Mucosa of descending colon (tissue), 3 donors: Measurements from ENCODE around the gene PITX1. TPM values are rescaled to one million over a fixed set of nuclear protein-coding genes. Genes with fewer than 3 reads are reported as not detected.

ENCODE experiments used
- ATAC-seq: fragments of 200-7000 bp; cut with Tn5 transposase; one replicate; pipeline ENCODE4 v1.9.1; 2020; ENCODE audit warnings: mild to moderate bottlenecking, moderate library complexity
- DNase-seq, 3 donors: peaks; one replicate each; pipeline ENCODE4 v3.0.0-alpha.2; 2020
- H3K36me3 ChIP-seq: fragments of 200-600 bp; one replicate; pipeline ENCODE4 v1.8.0; 2021; ENCODE audit warnings: low read depth, mild to moderate bottlenecking
- H3K4me1 ChIP-seq: fragments of 200-600 bp; one replicate; pipeline ENCODE4 v1.8.0; 2021; ENCODE audit warnings: low read depth, mild to moderate bottlenecking
- H3K4me3 ChIP-seq: fragments of 200-600 bp; one replicate; pipeline ENCODE4 v1.8.0; 2021; ENCODE audit warnings: mild to moderate bottlenecking
- H3K9me3 ChIP-seq: fragments of 200-600 bp; one replicate; pipeline ENCODE4 v1.8.0; 2021; ENCODE audit warnings: mild to moderate bottlenecking
- intact Hi-C, 2 donors: fragments of 100-400 bp; cut with DNase I in 1 of 2; cut with micrococcal nuclease in 1 of 2; formaldehyde crosslinking; loops; one replicate each; pipeline versions ENCODE4 v1.11.0 to v1.11.1; 2022; cut with DNase I, micrococcal nuclease
- total RNA-seq, 3 donors: library from RNA; stranded (reverse); fragmentation: NEBNext Ultra II Directional in 2 of 3; extraction: Animal tissue kit (Norgen Biotek cat#: 25700) in 2 of 3; gene quantifications; one replicate each; pipeline versions ENCODE4 v1.2.1 to v1.2.4, GENCODE V29; 2021 to 2023
- TF ChIP-seq, protein P1 (sequence below): fragments of 200-600 bp; IDR thresholded peaks from one replicate; pipeline ENCODE4 v1.8.0; 2022; ENCODE audit warnings: antibody characterized with exemption, mild to moderate bottlenecking
- donor health status: DM: no; HTN: no; CAD: no; lungs with moderate emphysema.
- donor health status: DM: no; HTN: no; CAD: no.
- donor health status: DM: no; HTN: yes; CAD: no.

The PITX1 gene
- total RNA-seq, 3 donors from 2014 or later = 5.0 to 10.7 (median 6.2) TPM

DNA sequence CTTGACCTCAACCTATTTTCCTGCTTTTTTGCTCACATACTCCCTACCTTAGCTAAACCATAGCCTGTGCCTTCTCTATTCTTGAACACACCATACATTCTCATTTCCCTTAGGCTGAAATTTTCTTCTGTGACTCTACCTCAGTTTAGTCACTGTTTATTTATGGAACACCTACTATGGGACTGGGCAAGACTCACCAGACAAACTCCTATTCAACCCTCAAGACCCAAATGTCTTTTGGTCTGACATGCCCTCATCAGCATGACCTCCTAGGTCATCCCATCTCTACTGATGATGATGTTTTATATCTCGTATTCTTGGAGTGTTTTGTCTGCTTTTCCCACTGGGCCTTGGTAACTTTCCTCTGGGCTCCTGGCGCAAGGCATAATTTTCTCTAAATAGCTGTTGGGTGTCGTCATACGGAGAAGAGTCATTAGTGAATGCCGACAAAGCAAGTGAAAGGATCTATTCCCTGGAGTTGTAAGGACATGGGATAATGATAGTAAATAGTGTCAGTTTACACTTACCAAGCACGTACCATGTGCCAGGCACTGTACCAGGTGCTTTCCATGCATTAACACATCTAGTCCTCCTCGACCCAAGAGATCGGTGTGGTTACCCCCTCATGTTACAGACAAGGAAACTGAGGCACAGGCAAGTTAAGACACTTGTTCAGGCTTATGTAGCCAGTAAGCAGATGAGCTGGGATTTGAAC is 22.4 kb upstream of the PITX1 start:
- Histone ChIP-seq H3K36me3 (no peaks in the 10 kb centered on the region), H3K9me3 (no peaks in the 10 kb centered on the region), H3K4me1 (no peaks in the 10 kb centered on the region), H3K4me3 (no peak overlapping the region)
- ATAC-seq = no peak
- TF ChIP-seq, protein P1, sequence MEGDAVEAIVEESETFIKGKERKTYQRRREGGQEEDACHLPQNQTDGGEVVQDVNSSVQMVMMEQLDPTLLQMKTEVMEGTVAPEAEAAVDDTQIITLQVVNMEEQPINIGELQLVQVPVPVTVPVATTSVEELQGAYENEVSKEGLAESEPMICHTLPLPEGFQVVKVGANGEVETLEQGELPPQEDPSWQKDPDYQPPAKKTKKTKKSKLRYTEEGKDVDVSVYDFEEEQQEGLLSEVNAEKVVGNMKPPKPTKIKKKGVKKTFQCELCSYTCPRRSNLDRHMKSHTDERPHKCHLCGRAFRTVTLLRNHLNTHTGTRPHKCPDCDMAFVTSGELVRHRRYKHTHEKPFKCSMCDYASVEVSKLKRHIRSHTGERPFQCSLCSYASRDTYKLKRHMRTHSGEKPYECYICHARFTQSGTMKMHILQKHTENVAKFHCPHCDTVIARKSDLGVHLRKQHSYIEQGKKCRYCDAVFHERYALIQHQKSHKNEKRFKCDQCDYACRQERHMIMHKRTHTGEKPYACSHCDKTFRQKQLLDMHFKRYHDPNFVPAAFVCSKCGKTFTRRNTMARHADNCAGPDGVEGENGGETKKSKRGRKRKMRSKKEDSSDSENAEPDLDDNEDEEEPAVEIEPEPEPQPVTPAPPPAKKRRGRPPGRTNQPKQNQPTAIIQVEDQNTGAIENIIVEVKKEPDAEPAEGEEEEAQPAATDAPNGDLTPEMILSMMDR = no peak
- intact Hi-C loops = no loop called here
- DNase-seq = no peak

DNA sequence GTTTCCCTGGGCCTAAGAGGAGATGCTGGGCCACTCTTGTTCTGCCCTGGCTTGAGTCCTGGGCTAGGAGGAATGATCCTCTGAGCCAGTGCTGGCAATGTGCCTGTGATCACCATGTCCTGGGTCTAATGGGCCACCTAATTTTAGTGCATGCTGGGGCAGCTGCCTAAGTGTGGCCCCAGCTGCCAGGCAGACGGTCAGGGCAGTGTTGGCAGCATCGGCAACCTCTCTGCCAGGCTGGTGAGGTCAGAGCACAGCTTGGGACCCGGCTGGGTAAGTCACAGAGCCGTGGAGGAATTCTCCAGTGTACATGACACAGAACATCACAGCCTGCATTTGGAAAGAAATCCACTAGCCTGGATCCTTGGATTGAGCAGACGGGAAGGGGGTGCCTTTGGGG is 21.4 kb upstream of the PITX1 start:
- Histone ChIP-seq H3K36me3 (no peaks in the 10 kb centered on the region), H3K9me3 (no peaks in the 10 kb centered on the region), H3K4me1 (no peaks in the 10 kb centered on the region), H3K4me3 (no peak overlapping the region)
- ATAC-seq (no peak), DNase-seq (no peak)
- TF ChIP-seq, protein P1 = no peak
- intact Hi-C loops = no loop called here

DNA sequence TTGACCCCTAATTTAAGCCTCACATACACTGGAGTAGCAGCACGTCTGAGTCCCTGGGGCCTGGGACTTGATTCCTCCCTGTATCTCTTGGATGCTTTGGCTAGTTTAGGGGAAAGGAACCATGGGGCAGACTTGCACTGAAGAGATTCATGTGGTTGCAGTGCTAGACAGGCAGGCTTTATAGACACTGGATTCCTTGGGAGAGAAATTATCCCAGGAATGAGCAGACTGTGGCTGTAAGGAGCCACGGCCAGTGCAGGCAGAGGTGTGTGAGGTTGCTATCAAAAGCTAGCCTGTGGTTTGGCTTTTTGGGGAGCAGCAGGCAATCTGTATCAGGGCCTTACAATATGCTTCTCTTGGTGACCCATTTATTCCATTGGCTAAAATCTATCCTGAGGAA is 20.5 kb upstream of the PITX1 start:
- ATAC-seq (no peak), DNase-seq (no peak)
- TF ChIP-seq, protein P1 = no peak
- no peak overlapping the region for H3K4me3 ChIP-seq
- H3K9me3 ChIP-seq = no peaks in the 10 kb centered on the region
- intact Hi-C loops = no loop called here
- no peaks in the 10 kb centered on the region for H3K36me3 ChIP-seq
- H3K4me1 ChIP-seq = no peaks in the 10 kb centered on the region

DNA sequence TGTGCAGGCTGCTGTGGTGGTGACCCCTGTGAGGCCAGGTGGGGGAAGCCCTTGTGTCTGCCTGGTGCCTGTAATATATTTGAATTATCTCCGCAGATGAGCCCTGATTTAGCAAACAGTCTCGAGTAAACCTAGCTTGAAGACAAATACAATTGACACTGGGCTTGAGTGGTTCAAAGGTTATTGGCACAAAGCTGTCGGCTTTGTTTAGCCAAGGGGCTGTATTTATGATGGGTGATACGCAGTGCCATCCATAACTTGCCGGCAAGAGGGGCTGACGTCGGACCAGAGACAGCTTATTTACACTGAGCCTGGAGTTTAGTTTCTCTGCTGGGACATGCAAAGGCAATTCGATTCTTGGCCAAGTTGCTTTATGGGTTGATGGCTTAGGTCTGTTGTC is 20.0 kb upstream of the PITX1 start:
- DNase-seq (no peak), ATAC-seq (no peak)
- Histone ChIP-seq H3K4me3 (no peak overlapping the region), H3K36me3 (no peaks in the 10 kb centered on the region), H3K9me3 (no peaks in the 10 kb centered on the region), H3K4me1 (no peaks in the 10 kb centered on the region)
- TF ChIP-seq, protein P1 = no peak
- intact Hi-C loops = no loop called here

DNA sequence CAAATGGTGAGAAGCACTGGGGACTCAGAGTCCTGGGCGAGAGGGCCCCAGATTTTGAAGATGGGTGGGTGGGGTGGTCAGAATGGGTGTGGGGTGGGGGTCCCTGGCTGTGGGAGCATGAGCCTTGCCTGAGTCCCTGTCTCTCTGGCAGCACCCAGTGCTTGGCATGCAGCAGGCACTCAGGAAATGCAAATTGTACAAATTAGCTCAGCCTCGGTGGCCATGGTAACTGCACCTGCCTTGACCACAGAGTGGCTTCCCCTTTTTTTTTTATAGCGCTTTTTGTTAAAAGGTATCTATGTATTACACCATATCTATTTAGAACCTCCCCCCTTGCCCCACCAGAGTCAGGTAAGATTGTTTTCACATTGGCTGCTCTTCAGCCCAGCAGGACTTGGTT is 19.2 kb upstream of the PITX1 start:
- TF ChIP-seq, protein P1 = no peak
- intact Hi-C loops = no loop called here
- peak; percentile 65 for ATAC-seq

More for the DNA sequence above, 19.2 kb upstream of the PITX1 start:
- DNase-seq = no peak
- H3K9me3 ChIP-seq = no peaks in the 10 kb centered on the region
- H3K36me3 ChIP-seq = no peaks in the 10 kb centered on the region
- H3K4me3 ChIP-seq = no peak overlapping the region
- H3K4me1 ChIP-seq = no peaks in the 10 kb centered on the region
